HepG2 (cell line): ENCODE measurements around the gene KCND3. TPM values are rescaled to one million over a fixed set of nuclear protein-coding genes. Genes with fewer than 3 reads are reported as not detected.

Experiments
- EED ChIP-seq: sonication (generic); formaldehyde crosslinking; IDR thresholded peaks from 2 replicates; pipeline ENCODE4 v1.5.0; 2020; ENCODE audit warnings: mild to moderate bottlenecking, missing genetic modification reagents
- MAF1 ChIP-seq: sonication (generic); formaldehyde crosslinking; IDR thresholded peaks from 2 replicates; pipeline ENCODE4 v1.5.0; 2020; ENCODE audit warnings: missing genetic modification reagents, borderline replicate concordance
- MIXL1 ChIP-seq: IDR thresholded peaks from 2 replicates; pipeline ENCODE4 v1.6.1; 2016
- MTERF4 ChIP-seq: sonication (generic); formaldehyde crosslinking; IDR thresholded peaks from 2 replicates; pipeline ENCODE4 v1.8.0; 2023; ENCODE audit warnings: mild to moderate bottlenecking, missing genetic modification reagents
- NR0B2 ChIP-seq: sonication (generic); formaldehyde crosslinking; IDR thresholded peaks from 2 replicates; pipeline ENCODE4 v1.4.0; 2020; ENCODE audit warnings: mild to moderate bottlenecking, missing genetic modification reagents
- RAD21 ChIP-seq: fragments of 450-650 bp; formaldehyde crosslinking; IDR thresholded peaks from 2 replicates; pipeline ENCODE4 v1.5.0; 2020; ENCODE audit warnings: mild to moderate bottlenecking
- RFXAP ChIP-seq: sonication (generic); formaldehyde crosslinking; IDR thresholded peaks from 2 replicates; pipeline ENCODE4 v1.4.0; 2020; ENCODE audit warnings: missing genetic modification reagents, borderline replicate concordance
- TEAD3 ChIP-seq: optimal IDR thresholded peaks from 2 replicates; pipeline ENCODE3; 2016; ENCODE audit warnings: borderline replicate concordance
- YEATS2 ChIP-seq: sonication (generic); formaldehyde crosslinking; IDR thresholded peaks from 2 replicates; pipeline ENCODE4 v1.4.0; 2020; ENCODE audit warnings: missing genetic modification reagents, borderline replicate concordance
- ZBTB38 ChIP-seq: sonication (generic); formaldehyde crosslinking; IDR thresholded peaks from 2 replicates; pipeline ENCODE4 v1.5.1; 2020; ENCODE audit warnings: mild to moderate bottlenecking, missing genetic modification reagents
- ZBTB40 ChIP-seq, 2 experiments: fragments of 450-650 bp in 1 of 2; sonication (generic) in 1 of 2; formaldehyde crosslinking in 1 of 2; IDR thresholded peaks; 2 replicates each; pipeline versions ENCODE4 v1.6.1 to v1.8.0; 2016 to 2022; ENCODE audit warnings: antibody characterized with exemption in 1 of 2, mild to moderate bottlenecking in 1 of 2, missing genetic modification reagents in 1 of 2
- ZNF264 ChIP-seq: sonication (generic); formaldehyde crosslinking; IDR thresholded peaks from 2 replicates; pipeline ENCODE4 v1.4.0; 2020; ENCODE audit warnings: missing genetic modification reagents
- ZNF33A ChIP-seq: sonication (generic); formaldehyde crosslinking; IDR thresholded peaks from 2 replicates; pipeline ENCODE4 v1.5.1; 2020; ENCODE audit warnings: missing genetic modification reagents, mild to moderate bottlenecking, moderate library complexity, borderline replicate concordance
- ZNF512 ChIP-seq: sonication (generic); formaldehyde crosslinking; IDR thresholded peaks from 2 replicates; pipeline ENCODE4 v1.4.0; 2020; ENCODE audit warnings: mild to moderate bottlenecking, missing genetic modification reagents
- polyA plus RNA-seq, 8 experiments: library from polyadenylated mRNA; depleted of rRNA in 3 of 8; stranded (reverse) in 7 of 8; unstranded in 1 of 8; fragments of >200 nt; fragmentation: Illumina TruSeq in 4 of 8; extraction: Trizol in 4 of 8; gene quantifications; 2 replicates each; pipeline versions ENCODE4 v1.2.1 to v1.2.3, GENCODE V29; 2011 to 2016; ENCODE audit warnings: low read depth in 4 of 8, missing spikeins in 1 of 8, mixed read lengths in 1 of 8; ENCODE audit not compliant: insufficient read depth in 1 of 8
- total RNA-seq, 5 experiments: library from RNA; depleted of rRNA; stranded (reverse); fragments of >200 nt; fragmentation: Illumina TruSeq; extraction: Trizol; gene quantifications; 2 replicates each; pipeline ENCODE4 v1.2.3, GENCODE V29; 2016; ENCODE audit warnings: low read depth in 1 of 5

The KCND3 gene
- total and polyA plus RNA-seq, 2 of the 13 experiments (the other 11 are each of a cell fraction or from before 2014, with no cell fraction given), result 0.04 TPM; not detected in 1

DNA sequence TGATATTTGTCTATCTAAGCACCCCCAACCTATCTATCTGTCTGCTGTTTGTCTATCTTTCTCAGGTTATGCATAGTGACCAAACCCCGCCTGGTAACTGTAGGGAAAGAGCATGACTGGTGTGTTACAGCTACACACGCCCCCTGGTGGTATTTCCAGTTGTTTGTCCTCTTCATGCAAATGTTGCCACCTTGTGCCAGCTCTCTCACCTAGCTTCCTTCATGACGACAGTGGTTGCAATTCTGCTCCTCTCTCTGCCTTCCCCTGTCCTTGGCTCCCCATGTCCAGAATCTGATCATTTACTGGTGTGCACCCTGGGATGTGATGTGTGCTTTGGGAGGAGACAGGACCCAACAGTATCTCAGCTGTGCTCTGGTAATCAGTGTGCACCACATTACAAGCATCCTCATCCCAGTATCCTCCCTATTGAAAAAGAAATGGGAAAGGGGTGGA is 242.2 kb downstream of the KCND3 start (continued):
- TF ChIP-seq ZBTB40 (IDR thresholded peaks at IDR 0.05) (no peak), ZBTB40 (CRISPR knock-in tag; IDR thresholded peaks at IDR 0.05) (0 out of 2 replicates have a peak, but pooled peaks have one; percentile 51), TEAD3 (CRISPR knock-in tag) (peak; percentile 35), ZNF33A (CRISPR knock-in tag) (no peak), RFXAP (CRISPR knock-in tag) (no peak), ZNF264 (CRISPR knock-in tag) (no peak), NR0B2 (no peak), MIXL1 (no peak; the same call in 1 of the 2 replicates), RAD21 (CRISPR knock-in tag) (peak; percentile 90), YEATS2 (CRISPR knock-in tag) (0 out of 2 replicates have a peak, but pooled peaks have one; percentile 21), MTERF4 (CRISPR knock-in tag) (no peak), ZNF512 (no peak), ZBTB38 (CRISPR knock-in tag) (no peak), MAF1 (CRISPR knock-in tag) (no peak), EED (CRISPR knock-in tag) (no peak)
